HEK293 (cell line): Measurements from ENCODE around the gene FGA.

ENCODE experiments used
- CTCF ChIA-PET: fragments of 350-600 bp; formaldehyde crosslinking; extraction: SDS; loops from one replicate; lab custom pipeline; 2021; ENCODE audit warnings: antibody characterized with exemption; lab: Yijun Ruan, JAX
- POLR2A ChIA-PET: fragments of 300-600 bp; formaldehyde crosslinking; extraction: SDS; loops from one replicate; lab custom pipeline; 2020; ENCODE audit warnings: antibody characterized with exemption, inconsistent platforms; lab: Yijun Ruan, JAX
- H3K27ac ChIP-seq: fragments of 200-500 bp; sonication (Bioruptor generic); 2 replicates; pipeline ENCODE4 v1.5.1; 2014; ENCODE audit warnings: low read depth, low read length, control low read depth, inconsistent platforms; ENCODE audit errors: extremely low read depth
- H3K36me3 ChIP-seq, 2 experiments: fragments of 200-500 bp in 1 of 2; sonication (Bioruptor generic) in 1 of 2; 1 replicate in 1 of 2; 2 replicates in 1 of 2; pipeline ENCODE4 v1.5.1; 2014 to 2017; ENCODE audit warnings: inconsistent platforms in 2 of 2, low read length in 2 of 2; ENCODE audit not compliant: control insufficient read depth in 2 of 2, insufficient read depth in 1 of 2
- H3K4me1 ChIP-seq: fragments of 200-500 bp; sonication (Bioruptor generic); 2 replicates; pipeline ENCODE4 v1.5.1; 2014; ENCODE audit warnings: mild to moderate bottlenecking, low read length, inconsistent platforms; ENCODE audit not compliant: control insufficient read depth, insufficient read depth
- H3K4me3 ChIP-seq: 2 replicates; pipeline ENCODE4 v1.5.1; 2011; ENCODE audit warnings: low read depth, mild to moderate bottlenecking, control low read depth, low read length, moderate library complexity
- H3K9me3 ChIP-seq: fragments of 200-500 bp; sonication (Bioruptor generic); 2 replicates; pipeline ENCODE4 v1.5.1; 2014; ENCODE audit warnings: low read depth, low read length, inconsistent platforms; ENCODE audit not compliant: control insufficient read depth, insufficient read depth
- BCL11A ChIP-seq: fragments of 450-650 bp; formaldehyde crosslinking; IDR thresholded peaks from 2 replicates; pipeline ENCODE4 v1.5.1; 2016; ENCODE audit warnings: low read depth, missing biosample characterization, missing genetic modification characterization
- HOXC10 ChIP-seq: sonication (generic); formaldehyde crosslinking; IDR thresholded peaks from 2 replicates; pipeline ENCODE4 v1.8.1; 2023; ENCODE audit warnings: mild to moderate bottlenecking, missing genetic modification reagents
- WT1 ChIP-seq: fragments of 450-650 bp; formaldehyde crosslinking; IDR thresholded peaks from 2 replicates; pipeline ENCODE4 v1.5.1; 2016; ENCODE audit warnings: missing biosample characterization, missing genetic modification characterization
- ZFP69B ChIP-seq: fragments of 450-650 bp; formaldehyde crosslinking; IDR thresholded peaks from 2 replicates; pipeline ENCODE4 v1.5.1; 2016; ENCODE audit warnings: missing biosample characterization, missing genetic modification characterization
- ZNF140 ChIP-seq: fragments of 450-650 bp; formaldehyde crosslinking; IDR thresholded peaks from 2 replicates; pipeline ENCODE4 v1.5.1; 2016; ENCODE audit warnings: missing biosample characterization, missing genetic modification characterization
- ZNF223 ChIP-seq: fragments of 450-650 bp; formaldehyde crosslinking; IDR thresholded peaks from 2 replicates; pipeline ENCODE4 v1.5.1; 2016; ENCODE audit warnings: missing biosample characterization, missing genetic modification characterization
- ZNF366 ChIP-seq: fragments of 450-650 bp; formaldehyde crosslinking; conservative IDR thresholded peaks from 2 replicates; pipeline ENCODE4 v1.5.1; 2016; ENCODE audit warnings: missing biosample characterization, missing genetic modification characterization
- ZNF514 ChIP-seq: fragments of 450-650 bp; formaldehyde crosslinking; IDR thresholded peaks from 2 replicates; pipeline ENCODE4 v1.5.1; 2016; ENCODE audit warnings: missing biosample characterization, missing genetic modification characterization
- ZNF544 ChIP-seq: fragments of 450-650 bp; formaldehyde crosslinking; IDR thresholded peaks from 2 replicates; pipeline ENCODE4 v1.5.0; 2017; ENCODE audit warnings: missing biosample characterization, missing genetic modification characterization
- ZNF555 ChIP-seq: fragments of 450-650 bp; formaldehyde crosslinking; conservative IDR thresholded peaks from 2 replicates; pipeline ENCODE4 v1.5.1; 2017; ENCODE audit warnings: missing biosample characterization, mild to moderate bottlenecking, missing genetic modification characterization, inconsistent platforms
- ZNF558 ChIP-seq: fragments of 450-650 bp; formaldehyde crosslinking; IDR thresholded peaks from 2 replicates; pipeline ENCODE4 v1.5.1; 2016; ENCODE audit warnings: missing biosample characterization, missing genetic modification characterization
- ZNF707 ChIP-seq: fragments of 450-650 bp; formaldehyde crosslinking; IDR thresholded peaks from 2 replicates; pipeline ENCODE4 v1.5.1; 2016; ENCODE audit warnings: missing biosample characterization, missing genetic modification characterization
- ZNF768 ChIP-seq: fragments of 450-650 bp; formaldehyde crosslinking; IDR thresholded peaks from 2 replicates; pipeline ENCODE4 v1.5.1; 2018; ENCODE audit warnings: missing biosample characterization, mild to moderate bottlenecking, missing genetic modification characterization
- ZXDB ChIP-seq: fragments of 450-650 bp; formaldehyde crosslinking; IDR thresholded peaks from 2 replicates; pipeline ENCODE4 v1.5.1; 2016; ENCODE audit warnings: missing biosample characterization, missing genetic modification characterization
- TF ChIP-seq, protein P1 (sequence below): fragments of 450-650 bp; formaldehyde crosslinking; IDR thresholded peaks from 2 replicates; pipeline ENCODE4 v1.5.1; 2016; ENCODE audit warnings: missing biosample characterization, missing genetic modification characterization, low read depth
- TF ChIP-seq, protein P2 (sequence below): fragments of 450-650 bp; formaldehyde crosslinking; IDR thresholded peaks from 2 replicates; pipeline ENCODE4 v1.5.1; 2016; ENCODE audit warnings: missing biosample characterization, missing genetic modification characterization
- TF ChIP-seq, protein P3 (sequence below): fragments of 450-650 bp; IDR thresholded peaks from 2 replicates; pipeline ENCODE4 v1.5.1; 2018; ENCODE audit warnings: missing biosample characterization, mild to moderate bottlenecking, missing genetic modification characterization
- TF ChIP-seq, protein P4 (sequence below): fragments of 450-650 bp; formaldehyde crosslinking; IDR thresholded peaks from 2 replicates; pipeline ENCODE4 v1.5.1; 2016; ENCODE audit warnings: missing biosample characterization, missing genetic modification characterization, borderline replicate concordance
- TF ChIP-seq, protein P5 (sequence below): fragments of 450-650 bp; formaldehyde crosslinking; IDR thresholded peaks from 2 replicates; pipeline ENCODE4 v1.5.1; 2017; ENCODE audit warnings: missing biosample characterization, missing genetic modification characterization
- TF ChIP-seq, protein P6 (sequence below): fragments of 450-650 bp; formaldehyde crosslinking; IDR thresholded peaks from 2 replicates; pipeline ENCODE4 v1.5.1; 2016; ENCODE audit warnings: missing biosample characterization, missing genetic modification characterization

The FGA gene

DNA sequence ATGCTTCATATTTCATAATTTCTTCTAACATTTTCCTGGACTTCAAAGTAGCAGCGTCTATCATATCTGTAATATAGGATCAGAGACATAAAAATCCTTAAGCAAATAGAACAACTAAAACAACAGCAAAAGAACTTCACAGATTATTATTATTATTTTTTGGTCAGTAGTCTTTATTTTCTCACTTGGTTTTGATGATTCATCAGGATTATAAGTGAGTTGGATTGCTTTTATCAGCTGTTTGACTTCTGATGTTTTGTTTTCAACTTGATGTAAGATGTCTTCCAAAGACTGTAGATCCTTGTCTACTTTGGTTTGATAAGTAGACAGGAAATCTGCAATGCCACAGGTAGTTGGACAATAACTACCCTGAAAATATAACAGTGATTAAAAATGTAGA is 21.3 kb upstream of the FGA start (continued):
- TF ChIP-seq ZNF555 = no peak
- TF ChIP-seq BCL11A (tag by site-specific recombination) = no peak
- TF ChIP-seq ZNF366 (tag by site-specific recombination) = no peak
- TF ChIP-seq ZNF514 = no peak
- TF ChIP-seq, all 188 proteins: peak for 0

DNA sequence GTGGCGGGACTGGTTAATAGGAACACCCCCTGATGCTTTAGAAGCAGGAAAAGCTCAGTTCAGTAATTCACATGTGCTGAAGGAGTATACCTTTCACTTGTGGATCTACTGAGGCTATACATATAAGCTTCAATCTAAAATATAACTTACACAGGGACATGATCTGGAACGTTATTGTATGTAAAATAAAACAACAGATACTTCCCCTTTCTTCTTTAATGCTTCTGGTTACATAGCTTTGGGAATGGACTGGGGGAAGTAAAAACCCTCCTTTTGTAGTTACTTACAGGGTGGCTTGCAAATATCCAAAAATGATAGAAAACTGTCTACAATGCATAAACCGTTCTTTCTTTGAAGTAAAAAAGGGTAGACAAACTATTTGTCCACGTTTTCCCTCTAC is 20.0 kb upstream of the FGA start:
- ChIA-PET POLR2A (interaction anchor here (1.1 kb wide), 1 partner anchor 60 kb away, joined by 3 read pairs; the partner anchor contains the start of gene PLRG1), CTCF (interaction anchor here (1.7 to 20.9 kb wide), 2 partner anchors 10 to 55 kb away, joined by 5 to 429 read pairs; partner anchors contain the start of genes FGB and PLRG1)
- Histone ChIP-seq H3K4me3 (no peak overlapping the region), H3K9me3 (no peaks in the 10 kb centered on the region), H3K27ac (no peak overlapping the region), H3K4me1 (no peaks in the 10 kb centered on the region)
- TF ChIP-seq HOXC10 (no peak), ZNF768 (tag by site-specific recombination) (no peak), WT1 (tag by site-specific recombination) (no peak), ZNF555 (no peak), ZNF544 (tag by site-specific recombination) (no peak), ZXDB (tag by site-specific recombination) (no peak), ZNF558 (tag by site-specific recombination) (no peak), ZNF707 (tag by site-specific recombination) (no peak), ZNF140 (tag by site-specific recombination) (no peak), ZFP69B (tag by site-specific recombination) (no peak), ZNF223 (tag by site-specific recombination) (no peak)
- TF ChIP-seq, protein P1, sequence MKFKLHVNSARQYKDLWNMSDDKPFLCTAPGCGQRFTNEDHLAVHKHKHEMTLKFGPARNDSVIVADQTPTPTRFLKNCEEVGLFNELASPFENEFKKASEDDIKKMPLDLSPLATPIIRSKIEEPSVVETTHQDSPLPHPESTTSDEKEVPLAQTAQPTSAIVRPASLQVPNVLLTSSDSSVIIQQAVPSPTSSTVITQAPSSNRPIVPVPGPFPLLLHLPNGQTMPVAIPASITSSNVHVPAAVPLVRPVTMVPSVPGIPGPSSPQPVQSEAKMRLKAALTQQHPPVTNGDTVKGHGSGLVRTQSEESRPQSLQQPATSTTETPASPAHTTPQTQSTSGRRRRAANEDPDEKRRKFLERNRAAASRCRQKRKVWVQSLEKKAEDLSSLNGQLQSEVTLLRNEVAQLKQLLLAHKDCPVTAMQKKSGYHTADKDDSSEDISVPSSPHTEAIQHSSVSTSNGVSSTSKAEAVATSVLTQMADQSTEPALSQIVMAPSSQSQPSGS (tag by site-specific recombination) = no peak
- TF ChIP-seq, protein P2, sequence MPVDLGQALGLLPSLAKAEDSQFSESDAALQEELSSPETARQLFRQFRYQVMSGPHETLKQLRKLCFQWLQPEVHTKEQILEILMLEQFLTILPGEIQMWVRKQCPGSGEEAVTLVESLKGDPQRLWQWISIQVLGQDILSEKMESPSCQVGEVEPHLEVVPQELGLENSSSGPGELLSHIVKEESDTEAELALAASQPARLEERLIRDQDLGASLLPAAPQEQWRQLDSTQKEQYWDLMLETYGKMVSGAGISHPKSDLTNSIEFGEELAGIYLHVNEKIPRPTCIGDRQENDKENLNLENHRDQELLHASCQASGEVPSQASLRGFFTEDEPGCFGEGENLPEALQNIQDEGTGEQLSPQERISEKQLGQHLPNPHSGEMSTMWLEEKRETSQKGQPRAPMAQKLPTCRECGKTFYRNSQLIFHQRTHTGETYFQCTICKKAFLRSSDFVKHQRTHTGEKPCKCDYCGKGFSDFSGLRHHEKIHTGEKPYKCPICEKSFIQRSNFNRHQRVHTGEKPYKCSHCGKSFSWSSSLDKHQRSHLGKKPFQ (tag by site-specific recombination) = no peak
- TF ChIP-seq, protein P3, sequence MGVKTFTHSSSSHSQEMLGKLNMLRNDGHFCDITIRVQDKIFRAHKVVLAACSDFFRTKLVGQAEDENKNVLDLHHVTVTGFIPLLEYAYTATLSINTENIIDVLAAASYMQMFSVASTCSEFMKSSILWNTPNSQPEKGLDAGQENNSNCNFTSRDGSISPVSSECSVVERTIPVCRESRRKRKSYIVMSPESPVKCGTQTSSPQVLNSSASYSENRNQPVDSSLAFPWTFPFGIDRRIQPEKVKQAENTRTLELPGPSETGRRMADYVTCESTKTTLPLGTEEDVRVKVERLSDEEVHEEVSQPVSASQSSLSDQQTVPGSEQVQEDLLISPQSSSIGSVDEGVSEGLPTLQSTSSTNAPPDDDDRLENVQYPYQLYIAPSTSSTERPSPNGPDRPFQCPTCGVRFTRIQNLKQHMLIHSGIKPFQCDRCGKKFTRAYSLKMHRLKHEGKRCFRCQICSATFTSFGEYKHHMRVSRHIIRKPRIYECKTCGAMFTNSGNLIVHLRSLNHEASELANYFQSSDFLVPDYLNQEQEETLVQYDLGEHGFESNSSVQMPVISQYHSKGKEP = no peak
- TF ChIP-seq, protein P4, sequence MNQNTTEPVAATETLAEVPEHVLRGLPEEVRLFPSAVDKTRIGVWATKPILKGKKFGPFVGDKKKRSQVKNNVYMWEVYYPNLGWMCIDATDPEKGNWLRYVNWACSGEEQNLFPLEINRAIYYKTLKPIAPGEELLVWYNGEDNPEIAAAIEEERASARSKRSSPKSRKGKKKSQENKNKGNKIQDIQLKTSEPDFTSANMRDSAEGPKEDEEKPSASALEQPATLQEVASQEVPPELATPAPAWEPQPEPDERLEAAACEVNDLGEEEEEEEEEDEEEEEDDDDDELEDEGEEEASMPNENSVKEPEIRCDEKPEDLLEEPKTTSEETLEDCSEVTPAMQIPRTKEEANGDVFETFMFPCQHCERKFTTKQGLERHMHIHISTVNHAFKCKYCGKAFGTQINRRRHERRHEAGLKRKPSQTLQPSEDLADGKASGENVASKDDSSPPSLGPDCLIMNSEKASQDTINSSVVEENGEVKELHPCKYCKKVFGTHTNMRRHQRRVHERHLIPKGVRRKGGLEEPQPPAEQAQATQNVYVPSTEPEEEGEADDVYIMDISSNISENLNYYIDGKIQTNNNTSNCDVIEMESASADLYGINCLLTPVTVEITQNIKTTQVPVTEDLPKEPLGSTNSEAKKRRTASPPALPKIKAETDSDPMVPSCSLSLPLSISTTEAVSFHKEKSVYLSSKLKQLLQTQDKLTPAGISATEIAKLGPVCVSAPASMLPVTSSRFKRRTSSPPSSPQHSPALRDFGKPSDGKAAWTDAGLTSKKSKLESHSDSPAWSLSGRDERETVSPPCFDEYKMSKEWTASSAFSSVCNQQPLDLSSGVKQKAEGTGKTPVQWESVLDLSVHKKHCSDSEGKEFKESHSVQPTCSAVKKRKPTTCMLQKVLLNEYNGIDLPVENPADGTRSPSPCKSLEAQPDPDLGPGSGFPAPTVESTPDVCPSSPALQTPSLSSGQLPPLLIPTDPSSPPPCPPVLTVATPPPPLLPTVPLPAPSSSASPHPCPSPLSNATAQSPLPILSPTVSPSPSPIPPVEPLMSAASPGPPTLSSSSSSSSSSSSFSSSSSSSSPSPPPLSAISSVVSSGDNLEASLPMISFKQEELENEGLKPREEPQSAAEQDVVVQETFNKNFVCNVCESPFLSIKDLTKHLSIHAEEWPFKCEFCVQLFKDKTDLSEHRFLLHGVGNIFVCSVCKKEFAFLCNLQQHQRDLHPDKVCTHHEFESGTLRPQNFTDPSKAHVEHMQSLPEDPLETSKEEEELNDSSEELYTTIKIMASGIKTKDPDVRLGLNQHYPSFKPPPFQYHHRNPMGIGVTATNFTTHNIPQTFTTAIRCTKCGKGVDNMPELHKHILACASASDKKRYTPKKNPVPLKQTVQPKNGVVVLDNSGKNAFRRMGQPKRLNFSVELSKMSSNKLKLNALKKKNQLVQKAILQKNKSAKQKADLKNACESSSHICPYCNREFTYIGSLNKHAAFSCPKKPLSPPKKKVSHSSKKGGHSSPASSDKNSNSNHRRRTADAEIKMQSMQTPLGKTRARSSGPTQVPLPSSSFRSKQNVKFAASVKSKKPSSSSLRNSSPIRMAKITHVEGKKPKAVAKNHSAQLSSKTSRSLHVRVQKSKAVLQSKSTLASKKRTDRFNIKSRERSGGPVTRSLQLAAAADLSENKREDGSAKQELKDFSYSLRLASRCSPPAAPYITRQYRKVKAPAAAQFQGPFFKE (tag by site-specific recombination) = no peak
- TF ChIP-seq, protein P5, sequence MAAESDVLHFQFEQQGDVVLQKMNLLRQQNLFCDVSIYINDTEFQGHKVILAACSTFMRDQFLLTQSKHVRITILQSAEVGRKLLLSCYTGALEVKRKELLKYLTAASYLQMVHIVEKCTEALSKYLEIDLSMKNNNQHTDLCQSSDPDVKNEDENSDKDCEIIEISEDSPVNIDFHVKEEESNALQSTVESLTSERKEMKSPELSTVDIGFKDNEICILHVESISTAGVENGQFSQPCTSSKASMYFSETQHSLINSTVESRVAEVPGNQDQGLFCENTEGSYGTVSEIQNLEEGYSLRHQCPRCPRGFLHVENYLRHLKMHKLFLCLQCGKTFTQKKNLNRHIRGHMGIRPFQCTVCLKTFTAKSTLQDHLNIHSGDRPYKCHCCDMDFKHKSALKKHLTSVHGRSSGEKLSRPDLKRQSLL (tag by site-specific recombination) = no peak
- TF ChIP-seq, protein P6, sequence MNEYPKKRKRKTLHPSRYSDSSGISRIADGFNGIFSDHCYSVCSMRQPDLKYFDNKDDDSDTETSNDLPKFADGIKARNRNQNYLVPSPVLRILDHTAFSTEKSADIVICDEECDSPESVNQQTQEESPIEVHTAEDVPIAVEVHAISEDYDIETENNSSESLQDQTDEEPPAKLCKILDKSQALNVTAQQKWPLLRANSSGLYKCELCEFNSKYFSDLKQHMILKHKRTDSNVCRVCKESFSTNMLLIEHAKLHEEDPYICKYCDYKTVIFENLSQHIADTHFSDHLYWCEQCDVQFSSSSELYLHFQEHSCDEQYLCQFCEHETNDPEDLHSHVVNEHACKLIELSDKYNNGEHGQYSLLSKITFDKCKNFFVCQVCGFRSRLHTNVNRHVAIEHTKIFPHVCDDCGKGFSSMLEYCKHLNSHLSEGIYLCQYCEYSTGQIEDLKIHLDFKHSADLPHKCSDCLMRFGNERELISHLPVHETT (tag by site-specific recombination) = no peak
- TF ChIP-seq, all 188 proteins: peak for 0
- no peaks in the 10 kb centered on the region for H3K36me3 ChIP-seq
